Hepatocyte (in vitro differentiated cells): Measurements from ENCODE around the gene EIF3CL. TPM values are rescaled to one million over a fixed set of nuclear protein-coding genes. Genes with fewer than 3 reads are reported as not detected.
"Not testable (repeated sequence)": the region's sequence is repeated elsewhere in the genome, so short reads cannot be mapped to it uniquely, and the experiment has no call there.

Experiments used
- DNase-seq: peaks from one replicate; pipeline ENCODE4 v3.0.0-alpha.2; 2016; ENCODE audit warnings: low spot score
- H2AFZ ChIP-seq: fragments of 200-600 bp; sonication (generic); 2 replicates; pipeline ENCODE4 v1.6.0; 2016; ENCODE audit warnings: antibody characterized with exemption, mild to moderate bottlenecking
- H3K27ac ChIP-seq: fragments of 200-600 bp; sonication (generic); 2 replicates; pipeline ENCODE4 v1.5.1; 2016; ENCODE audit warnings: mild to moderate bottlenecking
- H3K27me3 ChIP-seq: fragments of 200-600 bp; sonication (generic); 2 replicates; pipeline ENCODE4 v1.6.1; 2016
- H3K36me3 ChIP-seq: fragments of 200-600 bp; sonication (generic); replicated peaks from 2 replicates; pipeline ENCODE4 v1.5.1; 2016; ENCODE audit warnings: low read depth; ENCODE audit not compliant: insufficient read depth
- H3K4me1 ChIP-seq: fragments of 200-600 bp; sonication (generic); 2 replicates; pipeline ENCODE4 v1.5.1; 2016; ENCODE audit warnings: mild to moderate bottlenecking, moderate library complexity; ENCODE audit not compliant: insufficient read depth
- H3K4me2 ChIP-seq: fragments of 200-600 bp; sonication (generic); 2 replicates; pipeline ENCODE4 v1.6.0; 2016
- H3K4me3 ChIP-seq: fragments of 200-600 bp; sonication (generic); 2 replicates; pipeline ENCODE4 v1.5.1; 2016; ENCODE audit warnings: mild to moderate bottlenecking
- H3K79me2 ChIP-seq: fragments of 200-600 bp; sonication (generic); 2 replicates; pipeline ENCODE4 v1.6.0; 2017; ENCODE audit warnings: mild to moderate bottlenecking
- H3K9me2 ChIP-seq: fragments of 200-600 bp; sonication (generic); replicated peaks from 2 replicates; pipeline ENCODE4 v1.6.0; 2017; ENCODE audit warnings: mild to moderate bottlenecking; ENCODE audit not compliant: insufficient read depth
- H3K9me3 ChIP-seq: fragments of 200-600 bp; sonication (generic); 2 replicates; pipeline ENCODE4 v1.5.1; 2016; ENCODE audit warnings: low read depth, mild to moderate bottlenecking
- H4K20me1 ChIP-seq: fragments of 200-600 bp; sonication (generic); 2 replicates; pipeline ENCODE4 v1.6.0; 2016; ENCODE audit warnings: mild to moderate bottlenecking; ENCODE audit not compliant: insufficient read depth, poor library complexity, severe bottlenecking
- WGBS: methylation state at CpG from one replicate; pipeline ENCODE4 v1.1.6; 2016; ENCODE audit warnings: low lambda C conversion rate; ENCODE audit errors: missing lambda C conversion rate; 5-methylcytosine and 5-hydroxymethylcytosine counted together
- polyA plus RNA-seq: library from polyadenylated mRNA; unstranded; fragments of >200 nt; fragmentation: Nextera tagmentation; extraction: Ambion mirVana; gene quantifications from 2 replicates; pipeline ENCODE4 v1.2.1, GENCODE V29; 2016
- total RNA-seq: library from RNA; depleted of rRNA; stranded (reverse); fragments of >200 nt; gene quantifications from 2 replicates; pipeline ENCODE4 v1.2.3, GENCODE V29; 2014

Gene EIF3CL
- total and polyA plus RNA-seq, 2 experiments from 2014 or later: 2.3 to 64.6 TPM

- WGBS: no CpG with 5 or more reads among the region's 30 CpGs
- not testable (repeated sequence) for H3K27me3 ChIP-seq, H3K27ac ChIP-seq, H3K9me3 ChIP-seq, H2AFZ ChIP-seq, H3K4me1 ChIP-seq, H3K36me3 ChIP-seq, H3K4me3 ChIP-seq, H3K4me2 ChIP-seq, H4K20me1 ChIP-seq, H3K9me2 ChIP-seq, DNase-seq, H3K79me2 ChIP-seq
These were observed 13.4 kb upstream of the EIF3CL start for GRCh38 chr16:28417033-28417432.

- not testable (repeated sequence) for H4K20me1 ChIP-seq, H3K27ac ChIP-seq, H3K4me2 ChIP-seq, H3K9me2 ChIP-seq, H3K9me3 ChIP-seq, H2AFZ ChIP-seq, H3K36me3 ChIP-seq, H3K4me3 ChIP-seq, H3K4me1 ChIP-seq, H3K79me2 ChIP-seq, H3K27me3 ChIP-seq, DNase-seq
- 96% methylated on average over 11 of the region's 18 CpGs for WGBS
These were observed 10.9 kb upstream of the EIF3CL start for GRCh38 chr16:28414530-28414929.

- H3K9me3 ChIP-seq, H3K4me3 ChIP-seq, H3K4me2 ChIP-seq, H3K79me2 ChIP-seq, H3K36me3 ChIP-seq, H3K9me2 ChIP-seq, H2AFZ ChIP-seq, DNase-seq, H3K27me3 ChIP-seq, H3K4me1 ChIP-seq, H3K27ac ChIP-seq, H4K20me1 ChIP-seq: not testable (repeated sequence)
- no CpG with 5 or more reads among the region's 7 CpGs for WGBS
These were observed 9.9 kb upstream of the EIF3CL start for GRCh38 chr16:28413585-28413984.

- not testable (repeated sequence) for H3K4me3 ChIP-seq, H3K79me2 ChIP-seq, H3K9me2 ChIP-seq, H3K36me3 ChIP-seq, H3K27me3 ChIP-seq, H3K9me3 ChIP-seq, H3K4me2 ChIP-seq, DNase-seq, H3K4me1 ChIP-seq, H2AFZ ChIP-seq, H3K27ac ChIP-seq, H4K20me1 ChIP-seq
- WGBS: no CpG with 5 or more reads among the region's 5 CpGs
These were observed 11.6 kb downstream of the EIF3CL start for GRCh38 chr16:28392054-28392453.

- not testable (repeated sequence) for H2AFZ ChIP-seq, H3K27ac ChIP-seq, H3K9me2 ChIP-seq, H3K36me3 ChIP-seq, DNase-seq, H4K20me1 ChIP-seq, H3K9me3 ChIP-seq, H3K4me1 ChIP-seq, H3K4me2 ChIP-seq, H3K79me2 ChIP-seq, H3K27me3 ChIP-seq, H3K4me3 ChIP-seq
- WGBS: no CpG with 5 or more reads among the region's 10 CpGs
These were observed 21.3 kb downstream of the EIF3CL start for GRCh38 chr16:28382177-28382867.

- H3K36me3 ChIP-seq, H3K9me3 ChIP-seq, H3K4me3 ChIP-seq, H3K4me2 ChIP-seq, H3K27me3 ChIP-seq, H3K27ac ChIP-seq, H3K9me2 ChIP-seq, H3K4me1 ChIP-seq, H3K79me2 ChIP-seq, H2AFZ ChIP-seq, DNase-seq, H4K20me1 ChIP-seq: not testable (repeated sequence)
- 80% methylated on average over 6 of the region's 10 CpGs for WGBS
These were observed 25.8 kb downstream of the EIF3CL start for GRCh38 chr16:28377822-28378221.

GRCh38 chr16:28377108-28377625, 26.5 kb downstream of the EIF3CL start:
- not testable (repeated sequence) for H3K4me2 ChIP-seq, H3K79me2 ChIP-seq, H3K36me3 ChIP-seq, H3K4me1 ChIP-seq, H3K9me3 ChIP-seq, H3K27me3 ChIP-seq, DNase-seq, H3K4me3 ChIP-seq, H3K27ac ChIP-seq, H4K20me1 ChIP-seq, H2AFZ ChIP-seq, H3K9me2 ChIP-seq
- no CpG with 5 or more reads among the region's 38 CpGs for WGBS

- H3K4me1 ChIP-seq, H3K9me2 ChIP-seq, H3K4me3 ChIP-seq, H3K36me3 ChIP-seq, H3K9me3 ChIP-seq, H2AFZ ChIP-seq, H3K4me2 ChIP-seq, DNase-seq, H3K79me2 ChIP-seq, H3K27ac ChIP-seq, H4K20me1 ChIP-seq, H3K27me3 ChIP-seq: not testable (repeated sequence)
- 18% methylated on average over 5 of the region's 8 CpGs for WGBS
These were observed 28.5 kb downstream of the EIF3CL start for GRCh38 chr16:28375115-28375514.

GRCh38 chr16:28374281-28374680, 29.4 kb downstream of the EIF3CL start:
- H3K79me2 ChIP-seq, DNase-seq, H3K36me3 ChIP-seq, H3K4me3 ChIP-seq, H3K4me1 ChIP-seq, H3K27me3 ChIP-seq, H3K4me2 ChIP-seq, H3K27ac ChIP-seq, H3K9me2 ChIP-seq, H2AFZ ChIP-seq, H4K20me1 ChIP-seq, H3K9me3 ChIP-seq: not testable (repeated sequence)
- 3% methylated on average over 10 of the region's 25 CpGs for WGBS
